ENCODE data around the gene ATP11C.
A peak's percentile ranks its signal among the peaks of the same experiment; 100 is the strongest.
"Not testable (repeated sequence)": the region's sequence is repeated elsewhere in the genome, so short reads cannot be mapped to it uniquely, and the experiment has no call there.

The ATP11C gene

DNA sequence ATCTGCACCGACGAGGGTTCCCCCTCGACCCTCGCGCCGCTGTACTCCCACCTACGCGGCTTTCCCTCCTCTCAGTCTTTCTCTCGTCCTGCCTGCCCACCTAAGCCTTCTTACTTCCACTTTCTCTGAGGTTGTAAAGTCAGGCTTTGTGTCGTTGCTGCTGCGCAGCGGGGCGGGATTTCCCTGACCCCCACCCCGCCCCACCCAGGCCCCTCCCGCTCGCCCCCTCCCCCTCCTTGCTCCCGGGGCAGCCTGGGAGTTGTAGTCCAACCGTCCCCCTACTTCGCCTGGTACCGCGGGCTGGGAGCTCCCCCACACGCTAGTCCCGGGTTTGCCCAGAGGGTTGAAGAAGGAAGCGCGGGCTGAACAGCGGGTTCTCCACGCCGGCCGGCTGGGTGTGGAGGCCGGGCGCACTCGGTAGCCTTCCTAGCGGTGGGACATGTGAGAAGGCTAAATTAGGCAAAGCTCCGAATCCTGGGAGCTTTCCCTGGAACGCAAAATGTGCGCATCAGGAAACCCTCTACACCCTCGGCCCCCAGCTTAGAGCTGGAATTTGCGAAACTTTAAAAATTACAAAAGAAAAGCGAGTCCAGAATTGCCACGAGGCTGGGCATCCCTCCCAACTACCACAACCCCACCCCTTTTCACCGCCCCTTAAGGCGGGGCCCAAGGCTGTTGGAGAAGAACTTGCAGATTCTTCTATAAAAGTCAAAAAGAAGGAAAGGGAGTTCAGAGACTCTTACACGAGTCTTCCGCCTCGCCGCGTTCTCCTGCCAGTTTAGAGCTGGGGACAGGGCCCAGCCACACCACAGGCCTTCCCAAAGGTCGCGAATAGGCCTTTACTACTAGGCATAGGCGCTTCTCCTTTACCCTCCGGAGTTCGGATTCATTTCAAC lies at the start of gene ATP11C:
ATP11C (minus strand) TSS at position 153 of the 896 bp plus-strand sequence. CDS start 1,011 bp downstream, outside the sequence.
- peak; percentile 77 for DNase-seq

DNA sequence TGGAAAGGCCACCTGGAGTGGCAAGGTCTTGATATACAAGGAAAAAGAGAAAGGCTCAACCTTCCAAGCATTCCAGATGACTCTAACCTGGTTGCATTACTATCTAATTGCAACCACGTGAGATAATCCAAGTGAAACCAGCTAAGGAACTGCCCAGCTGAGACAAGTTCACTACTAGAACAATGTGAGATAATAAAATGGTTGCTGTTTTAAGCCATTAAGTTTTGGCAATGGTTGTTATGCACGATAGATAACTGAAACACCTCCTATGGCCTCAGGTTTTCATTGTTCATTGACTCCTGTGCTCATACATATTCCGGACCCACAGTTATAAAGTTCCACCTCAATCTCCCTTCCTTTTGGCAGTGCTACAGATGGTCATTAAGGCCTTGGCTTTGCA lies 41.6 kb upstream of the ATP11C start:
- no peak for DNase-seq

DNA sequence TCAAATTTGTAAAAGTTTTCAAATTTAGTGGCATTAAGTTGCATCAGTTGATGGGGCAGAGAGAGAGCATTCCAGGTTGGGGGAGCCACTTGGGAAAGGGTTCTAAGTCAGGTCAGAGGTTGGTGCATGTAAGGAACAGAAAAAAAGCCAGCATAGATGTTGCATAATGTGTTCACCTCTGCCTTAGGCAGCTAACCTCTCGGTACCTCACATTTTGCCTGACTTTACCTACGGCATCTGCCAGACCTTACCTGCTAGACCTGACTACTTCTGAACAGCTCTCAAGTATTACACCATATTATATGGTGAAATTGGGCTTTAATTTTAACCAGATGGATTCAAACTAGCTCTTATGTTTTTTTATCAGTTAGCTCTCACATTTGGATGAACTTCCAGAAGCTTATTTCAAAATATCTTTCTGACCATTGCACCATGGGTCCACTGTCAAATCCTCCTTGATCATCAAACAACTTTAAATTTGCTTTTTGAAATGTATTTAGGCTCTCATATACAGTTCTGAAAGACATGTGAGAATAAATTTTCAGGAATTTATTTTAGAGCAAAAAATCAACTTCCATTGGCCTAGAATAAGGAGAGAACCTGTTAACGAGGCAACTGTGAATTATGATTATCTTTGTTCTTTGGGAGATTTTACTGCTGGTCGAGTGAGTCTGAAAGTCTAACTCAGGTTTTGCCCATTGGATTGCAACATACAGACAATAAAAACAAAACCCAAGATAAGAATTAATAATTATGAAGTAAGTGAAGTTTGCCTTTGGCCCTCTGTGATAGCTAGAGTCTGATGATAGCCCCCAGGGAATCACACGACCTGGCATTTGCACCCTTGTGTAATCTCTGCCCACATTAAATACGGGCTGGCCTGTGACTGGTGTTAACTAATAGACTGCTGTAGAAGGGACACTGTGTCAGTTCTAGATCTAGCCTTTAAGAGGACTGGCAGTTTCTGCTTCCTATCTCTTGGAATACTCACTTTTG lies 40.1 kb upstream of the ATP11C start:
- no peak for DNase-seq

- DNase-seq, result no peak
Measured at GRCh38 chrX:139972113-139972512, 39.3 kb upstream of the ATP11C start.

DNA sequence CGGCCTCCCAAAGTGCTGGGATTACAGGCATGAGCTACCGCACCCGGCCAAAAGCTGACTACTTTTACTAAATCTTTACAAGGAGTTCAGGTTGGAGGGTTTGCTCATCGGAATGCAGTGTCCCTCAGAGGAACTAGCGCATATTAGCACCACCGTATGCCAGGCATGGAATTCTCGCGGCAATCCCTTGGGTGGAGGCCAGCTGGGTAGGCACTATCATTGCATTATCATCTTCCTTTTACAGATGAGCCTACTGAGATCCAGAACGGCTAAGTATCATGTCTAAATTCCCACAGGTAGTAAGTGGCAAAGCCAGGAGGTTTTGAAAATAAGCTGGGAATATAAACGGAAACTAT lies 38.5 kb upstream of the ATP11C start:
- no peak for DNase-seq

DNA sequence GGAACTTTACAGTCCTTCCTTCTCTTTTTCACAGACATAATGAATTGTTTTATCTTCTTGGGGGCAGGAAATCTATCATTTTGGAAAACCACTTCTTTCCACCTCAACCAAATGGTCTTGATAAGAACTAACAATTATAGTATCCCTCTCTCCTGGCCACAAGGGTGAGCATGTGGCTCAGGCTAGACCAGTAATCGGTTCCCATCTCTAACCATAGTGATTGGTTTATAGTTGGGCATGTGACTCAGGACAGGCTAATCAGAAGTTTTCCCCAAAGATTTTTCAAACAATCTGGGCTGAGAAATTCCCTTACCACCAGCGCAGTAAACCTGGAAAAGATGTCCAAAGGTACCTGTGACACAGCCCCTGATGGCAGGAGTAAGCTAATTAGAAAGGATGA lies 36.4 kb upstream of the ATP11C start:
- no peak for DNase-seq

GRCh38 chrX:139967750-139968149 lies 34.9 kb upstream of the ATP11C start:
- no peak for DNase-seq

DNA sequence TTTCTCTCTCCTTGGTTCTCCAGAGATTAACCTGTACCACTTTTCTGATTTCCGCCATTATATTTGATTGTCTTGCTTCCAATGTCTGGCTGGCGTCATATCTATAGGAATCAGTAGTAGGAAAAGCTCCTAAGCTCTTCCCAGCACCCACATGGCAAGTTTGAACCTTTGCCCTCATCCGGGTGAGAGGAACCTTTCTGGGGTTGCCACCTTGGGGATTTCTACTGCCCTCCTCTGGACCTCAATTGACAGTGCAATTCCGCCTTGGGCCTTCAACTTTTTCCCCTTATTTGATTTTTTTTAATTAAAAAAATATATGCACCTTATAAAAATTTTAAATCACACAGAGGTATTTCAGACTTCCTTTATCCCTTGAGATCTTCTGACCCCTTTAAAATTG lies 34.4 kb upstream of the ATP11C start:
- no peak for DNase-seq

- DNase-seq, result not testable (repeated sequence)
Measured at GRCh38 chrX:139966159-139966558, 33.3 kb upstream of the ATP11C start.

GRCh38 chrX:139965421-139965820 lies 32.6 kb upstream of the ATP11C start, which contains the start of gene CXorf66:
CXorf66 (minus strand) TSS chrX:139965521; CDS start chrX:139965496, 25 bp downstream.
- DNase-seq, result no peak

GRCh38 chrX:139961091-139961490 lies 28.2 kb upstream of the ATP11C start:
- not testable (repeated sequence) for DNase-seq

DNA sequence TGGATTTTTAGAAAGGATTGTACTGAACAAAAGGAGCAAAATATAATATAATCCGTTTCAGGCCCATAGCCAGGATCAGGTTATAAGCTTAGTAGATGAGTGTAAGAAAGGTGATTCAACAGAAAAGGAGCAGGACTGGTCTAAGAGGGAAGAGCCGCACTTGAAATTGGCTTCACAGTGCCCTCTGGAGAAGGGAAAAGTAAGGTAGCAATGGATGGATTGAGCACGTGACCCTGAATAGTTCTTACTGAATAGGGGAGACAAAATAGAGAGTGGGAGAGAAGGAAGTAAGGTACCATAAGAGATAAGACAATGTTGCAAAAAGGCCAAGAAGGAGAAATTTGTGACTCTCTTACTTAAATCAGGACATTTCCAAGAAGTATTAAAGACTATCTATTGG lies 16.9 kb upstream of the ATP11C start:
- DNase-seq, result no peak

DNA sequence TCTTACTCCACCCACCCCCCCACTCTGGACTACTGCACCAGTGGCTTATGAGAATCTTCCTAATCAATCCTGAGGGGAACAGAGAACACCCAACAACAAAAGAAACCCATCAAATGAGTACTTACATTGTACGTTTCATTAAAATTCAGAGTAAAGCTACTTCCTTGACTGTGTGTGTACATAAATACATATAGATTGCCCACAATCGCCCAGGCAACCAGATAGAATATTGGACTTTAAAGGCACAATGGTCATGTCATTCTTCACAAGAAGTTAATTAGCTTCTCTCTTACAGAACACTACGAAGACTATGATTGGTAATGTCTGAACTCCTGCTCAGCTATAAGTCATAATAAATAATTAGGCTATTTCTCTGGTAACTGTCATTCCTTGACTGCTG lies 12.2 kb upstream of the ATP11C start:
- no peak for DNase-seq

- DNase-seq, result no peak
Measured at GRCh38 chrX:139936259-139936658, 3.4 kb upstream of the ATP11C start.

GRCh38 chrX:139933904-139934303 lies 1.1 kb upstream of the ATP11C start:
- no peak for DNase-seq

GRCh38 chrX:139932073-139932900 lies 566 bp downstream of the ATP11C start:
- DNase-seq, result peak; percentile 6

DNA sequence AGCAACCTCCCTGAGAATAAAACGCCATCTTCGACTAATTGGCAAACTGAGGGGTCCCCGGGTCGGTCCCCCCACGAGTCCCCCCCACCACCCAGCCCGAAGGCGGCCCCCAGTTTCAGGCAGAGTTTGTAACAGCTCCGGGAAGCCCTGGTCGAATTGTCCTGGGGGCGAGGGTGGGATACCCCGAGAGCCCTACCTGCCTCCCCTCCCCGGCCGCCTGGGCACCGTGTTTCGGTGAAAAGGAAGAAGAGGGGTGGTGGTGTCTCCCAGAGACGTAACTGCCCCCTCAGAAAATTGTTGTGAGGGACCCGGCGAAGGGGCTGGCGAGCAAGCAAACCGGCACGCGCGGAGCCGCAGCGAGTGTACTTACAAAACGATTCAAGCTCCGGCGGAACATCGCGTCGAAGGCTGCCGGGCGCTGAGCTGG lies 1.2 kb downstream of the ATP11C start:
- DNase-seq, result no peak

DNA sequence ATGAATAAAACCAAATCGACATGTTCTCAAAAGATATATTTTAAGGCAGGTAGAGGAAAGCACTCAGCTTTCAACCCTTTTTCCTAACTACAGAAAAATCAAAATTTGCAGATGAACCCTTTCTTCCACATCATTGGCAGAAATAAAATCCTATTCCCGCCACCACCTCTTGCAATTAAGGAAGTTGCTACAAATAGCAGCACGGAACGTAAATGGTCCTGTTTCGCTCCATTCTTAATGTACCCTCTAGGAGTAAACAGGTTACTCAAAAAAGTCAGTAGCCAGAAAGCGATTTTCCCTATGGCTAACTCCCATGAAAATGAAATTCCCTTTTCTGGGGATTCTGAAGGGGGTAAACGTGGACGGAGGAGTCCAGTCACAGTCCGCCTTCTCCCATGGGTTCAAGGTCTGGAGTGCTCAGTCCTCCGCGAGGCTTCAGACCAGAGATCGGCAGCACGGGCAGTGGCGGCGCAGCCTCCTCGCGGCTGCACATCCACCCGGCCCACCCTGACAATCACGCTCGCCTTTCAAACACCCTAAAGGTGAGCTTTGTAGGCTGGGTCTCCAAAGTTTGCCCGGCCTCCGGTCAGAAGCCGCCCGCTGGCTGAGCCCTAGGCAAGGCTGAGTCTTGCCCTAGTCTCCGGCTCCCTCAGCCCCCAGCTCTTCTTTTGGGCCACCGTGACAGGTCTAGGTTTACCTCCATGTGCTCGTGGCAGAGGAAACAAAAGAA lies 1.8 kb downstream of the ATP11C start:
- no peak for DNase-seq

- DNase-seq, result no peak
Measured at GRCh38 chrX:139930401-139930800, 2.5 kb downstream of the ATP11C start.

DNA sequence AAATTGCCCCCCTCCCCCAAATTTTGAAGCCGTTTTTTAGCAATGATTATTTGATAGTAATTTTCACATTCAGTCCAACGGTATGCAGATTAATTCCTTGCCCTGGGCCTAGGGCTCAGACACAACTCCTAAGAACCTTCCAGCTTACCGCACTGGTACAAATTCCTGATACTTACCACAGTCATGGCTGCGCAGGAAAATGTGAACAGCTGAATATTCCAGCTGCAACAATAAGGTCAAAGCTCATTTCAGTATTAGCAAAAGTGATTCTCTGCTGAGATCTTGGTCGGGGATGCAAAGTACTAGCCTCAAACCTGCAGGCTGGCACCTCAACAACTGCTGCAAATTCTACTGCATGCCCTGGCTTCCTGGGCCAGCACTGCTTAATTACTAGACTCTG lies 3.0 kb downstream of the ATP11C start:
- DNase-seq, result no peak

GRCh38 chrX:139924696-139925095 lies 8.2 kb downstream of the ATP11C start:
- no peak for DNase-seq
